ENCODE results near the gene KIF26A.

KIF26A gene

GRCh38 chr14:104101086-104101621 lies 37.2 kb upstream of the KIF26A start:
- Histone ChIP-seq H3K4me3 (replicated peaks; ENCODE audit: low read depth, low read length) (no peak overlapping the region), H3K27me3 (replicated peaks; ENCODE audit: control insufficient read depth, insufficient read depth, low read length) (no peaks in the 10 kb centered on the region), H3K36me3 (ENCODE audit: control insufficient read depth, insufficient read depth, low read length) (no peaks in the 10 kb centered on the region)
- TF ChIP-seq CTCF (IDR thresholded peaks at IDR 0.05; ENCODE audit: insufficient read depth, low read length, poor library complexity, severe bottlenecking) = no peak
- DNase-seq (ENCODE audit: extremely low read depth, insufficient read length) = no peak

GRCh38 chr14:104101651-104102281 lies 36.6 kb upstream of the KIF26A start:
- H3K36me3 ChIP-seq (ENCODE audit: control insufficient read depth, insufficient read depth, low read length) = no peaks in the 10 kb centered on the region
- no peak for TF ChIP-seq CTCF (IDR thresholded peaks at IDR 0.05; ENCODE audit: insufficient read depth, low read length, poor library complexity, severe bottlenecking)
- H3K27me3 ChIP-seq (replicated peaks; ENCODE audit: control insufficient read depth, insufficient read depth, low read length) = no peaks in the 10 kb centered on the region
- no peak for DNase-seq (ENCODE audit: extremely low read depth, insufficient read length)
- no peak overlapping the region for H3K4me3 ChIP-seq (replicated peaks; ENCODE audit: low read depth, low read length)

GRCh38 chr14:104102282-104102914 lies 36.0 kb upstream of the KIF26A start:
- H3K4me3 ChIP-seq (replicated peaks; ENCODE audit: low read depth, low read length) = no peak overlapping the region
- no peaks in the 10 kb centered on the region for H3K27me3 ChIP-seq (replicated peaks; ENCODE audit: control insufficient read depth, insufficient read depth, low read length)
- H3K36me3 ChIP-seq (ENCODE audit: control insufficient read depth, insufficient read depth, low read length) = no peaks in the 10 kb centered on the region
- DNase-seq (ENCODE audit: extremely low read depth, insufficient read length) = no peak
- TF ChIP-seq CTCF (IDR thresholded peaks at IDR 0.05; ENCODE audit: insufficient read depth, low read length, poor library complexity, severe bottlenecking) = no peak

- Histone ChIP-seq H3K27me3 (replicated peaks; ENCODE audit: control insufficient read depth, insufficient read depth, low read length) (no peaks in the 10 kb centered on the region), H3K36me3 (ENCODE audit: control insufficient read depth, insufficient read depth, low read length) (no peaks in the 10 kb centered on the region), H3K4me3 (replicated peaks; ENCODE audit: low read depth, low read length) (no peak overlapping the region)
- DNase-seq (ENCODE audit: extremely low read depth, insufficient read length) = no peak
- TF ChIP-seq CTCF (IDR thresholded peaks at IDR 0.05; ENCODE audit: insufficient read depth, low read length, poor library complexity, severe bottlenecking) = peak; percentile 22
Measured at GRCh38 chr14:104103061-104103445, 35.3 kb upstream of the KIF26A start.

GRCh38 chr14:104103446-104104075 lies 34.8 kb upstream of the KIF26A start:
- Histone ChIP-seq H3K36me3 (ENCODE audit: control insufficient read depth, insufficient read depth, low read length) (no peaks in the 10 kb centered on the region), H3K27me3 (replicated peaks; ENCODE audit: control insufficient read depth, insufficient read depth, low read length) (no peaks in the 10 kb centered on the region), H3K4me3 (replicated peaks; ENCODE audit: low read depth, low read length) (no peak overlapping the region)
- TF ChIP-seq CTCF (IDR thresholded peaks at IDR 0.05; ENCODE audit: insufficient read depth, low read length, poor library complexity, severe bottlenecking) = no peak
- no peak for DNase-seq (ENCODE audit: extremely low read depth, insufficient read length)
